ENCODE results near the gene RRAGC.

DNA sequence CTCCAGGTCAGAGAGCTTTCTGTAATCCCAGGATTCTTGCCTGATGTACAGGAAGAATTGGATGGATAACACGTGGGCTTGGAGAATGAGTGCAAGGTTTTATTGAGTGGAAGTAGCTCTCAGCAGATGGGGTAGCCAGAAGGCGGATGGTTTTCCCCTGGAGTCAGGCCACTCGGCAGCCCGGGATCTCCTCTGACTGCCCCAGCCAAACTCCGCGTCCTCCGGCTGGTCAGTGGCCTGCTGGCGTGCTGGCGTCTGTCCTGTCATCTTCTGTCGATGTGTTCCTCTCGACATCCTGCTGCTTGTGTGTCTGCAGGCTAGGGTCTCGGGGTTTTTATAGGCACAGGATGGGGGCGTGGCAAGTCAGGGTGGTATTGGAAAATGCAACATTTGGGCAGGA lies 49.2 kb upstream of the RRAGC start:
- TF ChIP-seq, protein P1, sequence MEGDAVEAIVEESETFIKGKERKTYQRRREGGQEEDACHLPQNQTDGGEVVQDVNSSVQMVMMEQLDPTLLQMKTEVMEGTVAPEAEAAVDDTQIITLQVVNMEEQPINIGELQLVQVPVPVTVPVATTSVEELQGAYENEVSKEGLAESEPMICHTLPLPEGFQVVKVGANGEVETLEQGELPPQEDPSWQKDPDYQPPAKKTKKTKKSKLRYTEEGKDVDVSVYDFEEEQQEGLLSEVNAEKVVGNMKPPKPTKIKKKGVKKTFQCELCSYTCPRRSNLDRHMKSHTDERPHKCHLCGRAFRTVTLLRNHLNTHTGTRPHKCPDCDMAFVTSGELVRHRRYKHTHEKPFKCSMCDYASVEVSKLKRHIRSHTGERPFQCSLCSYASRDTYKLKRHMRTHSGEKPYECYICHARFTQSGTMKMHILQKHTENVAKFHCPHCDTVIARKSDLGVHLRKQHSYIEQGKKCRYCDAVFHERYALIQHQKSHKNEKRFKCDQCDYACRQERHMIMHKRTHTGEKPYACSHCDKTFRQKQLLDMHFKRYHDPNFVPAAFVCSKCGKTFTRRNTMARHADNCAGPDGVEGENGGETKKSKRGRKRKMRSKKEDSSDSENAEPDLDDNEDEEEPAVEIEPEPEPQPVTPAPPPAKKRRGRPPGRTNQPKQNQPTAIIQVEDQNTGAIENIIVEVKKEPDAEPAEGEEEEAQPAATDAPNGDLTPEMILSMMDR (conservative IDR thresholded peaks at IDR 0.05; ENCODE audit: low read depth in 2 of 2): no peak
- TF ChIP-seq POLR2AphosphoS5 (IDR thresholded peaks at IDR 0.05; ENCODE audit: low read depth) (no peak), EZH2 (IDR thresholded peaks at IDR 0.05; ENCODE audit: low read depth, unreplicated experiment) (no peak), REST (IDR thresholded peaks at IDR 0.05; ENCODE audit: unreplicated experiment) (no peak)
- TF ChIP-seq, protein P2, sequence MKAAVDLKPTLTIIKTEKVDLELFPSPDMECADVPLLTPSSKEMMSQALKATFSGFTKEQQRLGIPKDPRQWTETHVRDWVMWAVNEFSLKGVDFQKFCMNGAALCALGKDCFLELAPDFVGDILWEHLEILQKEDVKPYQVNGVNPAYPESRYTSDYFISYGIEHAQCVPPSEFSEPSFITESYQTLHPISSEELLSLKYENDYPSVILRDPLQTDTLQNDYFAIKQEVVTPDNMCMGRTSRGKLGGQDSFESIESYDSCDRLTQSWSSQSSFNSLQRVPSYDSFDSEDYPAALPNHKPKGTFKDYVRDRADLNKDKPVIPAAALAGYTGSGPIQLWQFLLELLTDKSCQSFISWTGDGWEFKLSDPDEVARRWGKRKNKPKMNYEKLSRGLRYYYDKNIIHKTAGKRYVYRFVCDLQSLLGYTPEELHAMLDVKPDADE (IDR thresholded peaks at IDR 0.05): no peak
